ENCODE measurements around the gene SPINT4. TPM values are rescaled to one million over a fixed set of nuclear protein-coding genes. Genes with fewer than 3 reads are reported as not detected.

Gene SPINT4
- total and polyA plus RNA-seq, 2 experiments from 2014 or later = not detected

DNA sequence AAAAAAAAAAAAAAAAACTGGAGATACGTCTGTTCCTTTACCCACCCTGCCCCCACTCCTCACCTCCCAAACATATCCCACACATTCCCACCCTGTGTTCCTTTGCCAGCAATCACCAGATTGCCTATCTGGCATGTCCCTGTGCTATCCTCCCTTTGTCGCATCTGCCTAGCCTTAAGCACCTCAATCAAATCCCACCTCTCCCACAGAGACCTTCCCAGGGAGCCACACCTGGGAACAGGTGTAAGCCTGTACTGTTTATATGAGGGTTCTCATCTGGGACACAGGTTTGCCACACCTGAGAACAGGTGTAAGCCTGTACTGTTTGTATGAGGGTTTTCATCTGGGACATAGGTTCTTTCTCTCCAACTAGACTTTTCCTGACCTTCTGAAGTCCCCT lies 52.8 kb downstream of the SPINT4 start:
- H3K79me2 ChIP-seq (replicated peaks; ENCODE audit: insufficient read depth) = no peaks in the 10 kb centered on the region
- DNase-seq (ENCODE audit: low spot score) (no peak), ATAC-seq (no peak)
- Mint-ChIP-seq H3K4me1 (peaks cover 11% of the 10 kb centered on the region), H3K27me3 (ENCODE audit: insufficient read depth, low read depth, poor library complexity) (peaks cover 9% of the 10 kb centered on the region), H3K36me3 (ENCODE audit: low read depth) (no peaks in the 10 kb centered on the region; the same call in 2 of the 3 replicates), H3K9me3 (no peaks in the 10 kb centered on the region; the same call in 2 of the 3 replicates), H3K4me3 (no peak overlapping the region), H3K27ac (no peak overlapping the region)
- no peak overlapping the region for H3K4me2 ChIP-seq
- no peaks in the 10 kb centered on the region for H3F3A ChIP-seq (replicated peaks; ENCODE audit: low read depth)
- H2AFZ ChIP-seq = no peak overlapping the region
- no peaks in the 10 kb centered on the region for H3K27me3 ChIP-seq (ENCODE audit: insufficient read depth)
- no peak overlapping the region for H3K4me3 ChIP-seq
- TF ChIP-seq ZNF331 (CRISPR knock-in tag; IDR thresholded peaks at IDR 0.05; ENCODE audit: low read depth) (no peak), EZH2 (IDR thresholded peaks at IDR 0.05; ENCODE audit: low read depth, unreplicated experiment) (no peak), EZH2phosphoT487 (IDR thresholded peaks at IDR 0.05; ENCODE audit: unreplicated experiment) (no peak), ZNF114 (CRISPR knock-in tag; IDR thresholded peaks at IDR 0.05) (no peak), STAT1 (IDR thresholded peaks at IDR 0.05; ENCODE audit: unreplicated experiment) (no peak), POLR2AphosphoS5 (IDR thresholded peaks at IDR 0.05; ENCODE audit: low read depth) (no peak), NANOG (IDR thresholded peaks at IDR 0.05; ENCODE audit: borderline replicate concordance) (no peak), JUNB (IDR thresholded peaks at IDR 0.05; ENCODE audit: unreplicated experiment) (no peak), CREB1 (CRISPR knock-in tag; IDR thresholded peaks at IDR 0.05; ENCODE audit: low read depth) (no peak)
- TF ChIP-seq, protein P1, sequence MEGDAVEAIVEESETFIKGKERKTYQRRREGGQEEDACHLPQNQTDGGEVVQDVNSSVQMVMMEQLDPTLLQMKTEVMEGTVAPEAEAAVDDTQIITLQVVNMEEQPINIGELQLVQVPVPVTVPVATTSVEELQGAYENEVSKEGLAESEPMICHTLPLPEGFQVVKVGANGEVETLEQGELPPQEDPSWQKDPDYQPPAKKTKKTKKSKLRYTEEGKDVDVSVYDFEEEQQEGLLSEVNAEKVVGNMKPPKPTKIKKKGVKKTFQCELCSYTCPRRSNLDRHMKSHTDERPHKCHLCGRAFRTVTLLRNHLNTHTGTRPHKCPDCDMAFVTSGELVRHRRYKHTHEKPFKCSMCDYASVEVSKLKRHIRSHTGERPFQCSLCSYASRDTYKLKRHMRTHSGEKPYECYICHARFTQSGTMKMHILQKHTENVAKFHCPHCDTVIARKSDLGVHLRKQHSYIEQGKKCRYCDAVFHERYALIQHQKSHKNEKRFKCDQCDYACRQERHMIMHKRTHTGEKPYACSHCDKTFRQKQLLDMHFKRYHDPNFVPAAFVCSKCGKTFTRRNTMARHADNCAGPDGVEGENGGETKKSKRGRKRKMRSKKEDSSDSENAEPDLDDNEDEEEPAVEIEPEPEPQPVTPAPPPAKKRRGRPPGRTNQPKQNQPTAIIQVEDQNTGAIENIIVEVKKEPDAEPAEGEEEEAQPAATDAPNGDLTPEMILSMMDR (conservative IDR thresholded peaks at IDR 0.05; ENCODE audit: low read depth in 2 of 2) = no peak
- TF ChIP-seq, protein P2, sequence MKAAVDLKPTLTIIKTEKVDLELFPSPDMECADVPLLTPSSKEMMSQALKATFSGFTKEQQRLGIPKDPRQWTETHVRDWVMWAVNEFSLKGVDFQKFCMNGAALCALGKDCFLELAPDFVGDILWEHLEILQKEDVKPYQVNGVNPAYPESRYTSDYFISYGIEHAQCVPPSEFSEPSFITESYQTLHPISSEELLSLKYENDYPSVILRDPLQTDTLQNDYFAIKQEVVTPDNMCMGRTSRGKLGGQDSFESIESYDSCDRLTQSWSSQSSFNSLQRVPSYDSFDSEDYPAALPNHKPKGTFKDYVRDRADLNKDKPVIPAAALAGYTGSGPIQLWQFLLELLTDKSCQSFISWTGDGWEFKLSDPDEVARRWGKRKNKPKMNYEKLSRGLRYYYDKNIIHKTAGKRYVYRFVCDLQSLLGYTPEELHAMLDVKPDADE (IDR thresholded peaks at IDR 0.05) = no peak
- TF ChIP-seq, protein P3, sequence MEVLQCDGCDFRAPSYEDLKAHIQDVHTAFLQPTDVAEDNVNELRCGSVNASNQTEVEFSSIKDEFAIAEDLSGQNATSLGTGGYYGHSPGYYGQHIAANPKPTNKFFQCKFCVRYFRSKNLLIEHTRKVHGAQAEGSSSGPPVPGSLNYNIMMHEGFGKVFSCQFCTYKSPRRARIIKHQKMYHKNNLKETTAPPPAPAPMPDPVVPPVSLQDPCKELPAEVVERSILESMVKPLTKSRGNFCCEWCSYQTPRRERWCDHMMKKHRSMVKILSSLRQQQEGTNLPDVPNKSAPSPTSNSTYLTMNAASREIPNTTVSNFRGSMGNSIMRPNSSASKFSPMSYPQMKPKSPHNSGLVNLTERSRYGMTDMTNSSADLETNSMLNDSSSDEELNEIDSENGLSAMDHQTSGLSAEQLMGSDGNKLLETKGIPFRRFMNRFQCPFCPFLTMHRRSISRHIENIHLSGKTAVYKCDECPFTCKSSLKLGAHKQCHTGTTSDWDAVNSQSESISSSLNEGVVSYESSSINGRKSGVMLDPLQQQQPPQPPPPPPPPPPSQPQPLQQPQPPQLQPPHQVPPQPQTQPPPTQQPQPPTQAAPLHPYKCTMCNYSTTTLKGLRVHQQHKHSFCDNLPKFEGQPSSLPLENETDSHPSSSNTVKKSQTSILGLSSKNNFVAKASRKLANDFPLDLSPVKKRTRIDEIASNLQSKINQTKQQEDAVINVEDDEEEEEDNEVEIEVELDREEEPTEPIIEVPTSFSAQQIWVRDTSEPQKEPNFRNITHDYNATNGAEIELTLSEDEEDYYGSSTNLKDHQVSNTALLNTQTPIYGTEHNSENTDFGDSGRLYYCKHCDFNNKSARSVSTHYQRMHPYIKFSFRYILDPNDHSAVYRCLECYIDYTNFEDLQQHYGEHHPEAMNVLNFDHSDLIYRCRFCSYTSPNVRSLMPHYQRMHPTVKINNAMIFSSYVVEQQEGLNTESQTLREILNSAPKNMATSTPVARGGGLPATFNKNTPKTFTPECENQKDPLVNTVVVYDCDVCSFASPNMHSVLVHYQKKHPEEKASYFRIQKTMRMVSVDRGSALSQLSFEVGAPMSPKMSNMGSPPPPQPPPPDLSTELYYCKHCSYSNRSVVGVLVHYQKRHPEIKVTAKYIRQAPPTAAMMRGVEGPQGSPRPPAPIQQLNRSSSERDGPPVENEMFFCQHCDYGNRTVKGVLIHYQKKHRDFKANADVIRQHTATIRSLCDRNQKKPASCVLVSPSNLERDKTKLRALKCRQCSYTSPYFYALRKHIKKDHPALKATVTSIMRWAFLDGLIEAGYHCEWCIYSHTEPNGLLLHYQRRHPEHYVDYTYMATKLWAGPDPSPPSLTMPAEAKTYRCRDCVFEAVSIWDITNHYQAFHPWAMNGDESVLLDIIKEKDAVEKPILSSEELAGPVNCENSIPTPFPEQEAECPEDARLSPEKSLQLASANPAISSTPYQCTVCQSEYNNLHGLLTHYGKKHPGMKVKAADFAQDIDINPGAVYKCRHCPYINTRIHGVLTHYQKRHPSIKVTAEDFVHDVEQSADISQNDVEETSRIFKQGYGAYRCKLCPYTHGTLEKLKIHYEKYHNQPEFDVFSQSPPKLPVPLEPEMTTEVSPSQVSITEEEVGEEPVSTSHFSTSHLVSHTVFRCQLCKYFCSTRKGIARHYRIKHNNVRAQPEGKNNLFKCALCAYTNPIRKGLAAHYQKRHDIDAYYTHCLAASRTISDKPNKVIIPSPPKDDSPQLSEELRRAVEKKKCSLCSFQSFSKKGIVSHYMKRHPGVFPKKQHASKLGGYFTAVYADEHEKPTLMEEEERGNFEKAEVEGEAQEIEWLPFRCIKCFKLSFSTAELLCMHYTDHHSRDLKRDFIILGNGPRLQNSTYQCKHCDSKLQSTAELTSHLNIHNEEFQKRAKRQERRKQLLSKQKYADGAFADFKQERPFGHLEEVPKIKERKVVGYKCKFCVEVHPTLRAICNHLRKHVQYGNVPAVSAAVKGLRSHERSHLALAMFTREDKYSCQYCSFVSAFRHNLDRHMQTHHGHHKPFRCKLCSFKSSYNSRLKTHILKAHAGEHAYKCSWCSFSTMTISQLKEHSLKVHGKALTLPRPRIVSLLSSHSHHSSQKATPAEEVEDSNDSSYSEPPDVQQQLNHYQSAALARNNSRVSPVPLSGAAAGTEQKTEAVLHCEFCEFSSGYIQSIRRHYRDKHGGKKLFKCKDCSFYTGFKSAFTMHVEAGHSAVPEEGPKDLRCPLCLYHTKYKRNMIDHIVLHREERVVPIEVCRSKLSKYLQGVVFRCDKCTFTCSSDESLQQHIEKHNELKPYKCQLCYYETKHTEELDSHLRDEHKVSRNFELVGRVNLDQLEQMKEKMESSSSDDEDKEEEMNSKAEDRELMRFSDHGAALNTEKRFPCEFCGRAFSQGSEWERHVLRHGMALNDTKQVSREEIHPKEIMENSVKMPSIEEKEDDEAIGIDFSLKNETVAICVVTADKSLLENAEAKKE (CRISPR knock-in tag; IDR thresholded peaks at IDR 0.05) = no peak
- TF ChIP-seq, protein P4, sequence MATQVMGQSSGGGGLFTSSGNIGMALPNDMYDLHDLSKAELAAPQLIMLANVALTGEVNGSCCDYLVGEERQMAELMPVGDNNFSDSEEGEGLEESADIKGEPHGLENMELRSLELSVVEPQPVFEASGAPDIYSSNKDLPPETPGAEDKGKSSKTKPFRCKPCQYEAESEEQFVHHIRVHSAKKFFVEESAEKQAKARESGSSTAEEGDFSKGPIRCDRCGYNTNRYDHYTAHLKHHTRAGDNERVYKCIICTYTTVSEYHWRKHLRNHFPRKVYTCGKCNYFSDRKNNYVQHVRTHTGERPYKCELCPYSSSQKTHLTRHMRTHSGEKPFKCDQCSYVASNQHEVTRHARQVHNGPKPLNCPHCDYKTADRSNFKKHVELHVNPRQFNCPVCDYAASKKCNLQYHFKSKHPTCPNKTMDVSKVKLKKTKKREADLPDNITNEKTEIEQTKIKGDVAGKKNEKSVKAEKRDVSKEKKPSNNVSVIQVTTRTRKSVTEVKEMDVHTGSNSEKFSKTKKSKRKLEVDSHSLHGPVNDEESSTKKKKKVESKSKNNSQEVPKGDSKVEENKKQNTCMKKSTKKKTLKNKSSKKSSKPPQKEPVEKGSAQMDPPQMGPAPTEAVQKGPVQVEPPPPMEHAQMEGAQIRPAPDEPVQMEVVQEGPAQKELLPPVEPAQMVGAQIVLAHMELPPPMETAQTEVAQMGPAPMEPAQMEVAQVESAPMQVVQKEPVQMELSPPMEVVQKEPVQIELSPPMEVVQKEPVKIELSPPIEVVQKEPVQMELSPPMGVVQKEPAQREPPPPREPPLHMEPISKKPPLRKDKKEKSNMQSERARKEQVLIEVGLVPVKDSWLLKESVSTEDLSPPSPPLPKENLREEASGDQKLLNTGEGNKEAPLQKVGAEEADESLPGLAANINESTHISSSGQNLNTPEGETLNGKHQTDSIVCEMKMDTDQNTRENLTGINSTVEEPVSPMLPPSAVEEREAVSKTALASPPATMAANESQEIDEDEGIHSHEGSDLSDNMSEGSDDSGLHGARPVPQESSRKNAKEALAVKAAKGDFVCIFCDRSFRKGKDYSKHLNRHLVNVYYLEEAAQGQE (IDR thresholded peaks at IDR 0.05; ENCODE audit: unreplicated experiment) = no peak
- H3K27ac ChIP-seq (ENCODE audit: low read depth) = no peak overlapping the region
- H3K36me3 ChIP-seq (ENCODE audit: insufficient read depth) = no peaks in the 10 kb centered on the region
- no peaks in the 10 kb centered on the region for H3K4me1 ChIP-seq (ENCODE audit: insufficient read depth)
- H4K20me1 ChIP-seq (replicated peaks; ENCODE audit: insufficient read depth) = no peaks in the 10 kb centered on the region
- no peaks in the 10 kb centered on the region; the same call in 1 of the 2 replicates for H3K9me2 ChIP-seq (ENCODE audit: insufficient read depth)
